Breast epithelium (tissue), 4 donors: Measurements from ENCODE around the gene HTR5A. TPM values are rescaled to one million over a fixed set of nuclear protein-coding genes. Genes with fewer than 3 reads are reported as not detected.

Experiments used
- DNase-seq, 2 donors: peaks; one replicate each; pipeline ENCODE4 v3.0.0-alpha.2; 2019; ENCODE audit warnings: low spot score in 2 of 2
- H3K27ac ChIP-seq, 2 donors: fragments of 200-600 bp; sonication (generic) in 1 of 2; one replicate each; pipeline ENCODE4 v1.5.1; 2016 to 2019; ENCODE audit warnings: mild to moderate bottlenecking in 1 of 2
- H3K27me3 ChIP-seq, 2 donors: fragments of 200-600 bp; sonication (generic) in 1 of 2; one replicate each; pipeline versions ENCODE4 v1.5.1 to v1.6.0; 2017 to 2019; ENCODE audit warnings: control low read depth in 1 of 2, mild to moderate bottlenecking in 1 of 2
- H3K36me3 ChIP-seq: fragments of 200-600 bp; one replicate; pipeline ENCODE4 v1.5.1; 2019
- H3K4me1 ChIP-seq, 2 donors: fragments of 200-600 bp; sonication (generic); one replicate each; pipeline ENCODE4 v1.5.1; 2016 to 2019; ENCODE audit warnings: control low read depth in 1 of 2
- H3K4me3 ChIP-seq, 3 donors: fragments of 200-600 bp; sonication (generic); 1 replicate in 2 of 3; 2 replicates in 1 of 3; pipeline ENCODE4 v1.5.1; 2016 to 2019; ENCODE audit warnings: mild to moderate bottlenecking in 3 of 3, moderate library complexity in 2 of 3
- H3K9me3 ChIP-seq, 2 donors: fragments of 200-600 bp; sonication (generic) in 1 of 2; one replicate each; pipeline ENCODE4 v1.5.1; 2016 to 2019; ENCODE audit warnings: control low read depth in 1 of 2
- CTCF ChIP-seq, 3 donors: fragments of 450-650 bp; IDR thresholded peaks; one replicate each; pipeline ENCODE4 v1.5.1; 2016 to 2017; ENCODE audit warnings: antibody characterized with exemption in 3 of 3, mild to moderate bottlenecking in 3 of 3, moderate library complexity in 3 of 3
- POLR2A ChIP-seq: fragments of 450-650 bp; IDR thresholded peaks from one replicate; pipeline ENCODE4 v1.6.1; 2016; ENCODE audit warnings: antibody characterized with exemption, mild to moderate bottlenecking, moderate library complexity
- POLR2AphosphoS5 ChIP-seq, 3 donors: sonication (generic); formaldehyde crosslinking; IDR thresholded peaks; one replicate each; pipeline ENCODE4 v1.6.1; 2017; ENCODE audit warnings: antibody characterized with exemption in 3 of 3
- intact Hi-C: fragments of 100-400 bp; cut with DNase I; formaldehyde crosslinking; loops from one replicate; pipeline ENCODE4 v1.15.1; 2023; ENCODE audit warnings: low total_unique reads
- total RNA-seq, 3 donors: library from RNA; depleted of rRNA; stranded (reverse); fragments of >200 nt; gene quantifications; one replicate each; pipeline ENCODE4 v1.1.0, GENCODE V29; 2016

HTR5A gene
- total RNA-seq, 3 donors from 2014 or later = not detected

- Histone ChIP-seq H3K9me3 (no peaks in the 10 kb centered on the region), H3K4me3 (no peak overlapping the region), H3K27ac (no peak overlapping the region), H3K36me3 (no peaks in the 10 kb centered on the region), H3K4me1 (no peaks in the 10 kb centered on the region), H3K27me3 (no peaks in the 10 kb centered on the region)
- no peak for DNase-seq
- intact Hi-C loops = no loop called here
- TF ChIP-seq CTCF (IDR thresholded peaks at IDR 0.05) (no peak), POLR2AphosphoS5 (IDR thresholded peaks at IDR 0.05) (no peak)
Measured at GRCh38 chr7:155131090-155131489, 61.0 kb downstream of the HTR5A start.

- H3K27ac ChIP-seq = no peak overlapping the region
- H3K4me3 ChIP-seq = no peak overlapping the region
- peaks cover 0 to 3% of the 10 kb centered on the region in 2 donors for H3K9me3 ChIP-seq
- H3K36me3 ChIP-seq = no peaks in the 10 kb centered on the region
- no peak for DNase-seq
- intact Hi-C loops = no loop called here
- TF ChIP-seq POLR2A (no peak), POLR2AphosphoS5 (IDR thresholded peaks at IDR 0.05) (no peak), CTCF (IDR thresholded peaks at IDR 0.05) (no peak)
- no peaks in the 10 kb centered on the region for H3K4me1 ChIP-seq
- no peaks in the 10 kb centered on the region for H3K27me3 ChIP-seq
Measured at GRCh38 chr7:155132431-155132830, 62.3 kb downstream of the HTR5A start.

- no peak for DNase-seq
- TF ChIP-seq CTCF (IDR thresholded peaks at IDR 0.05) (no peak), POLR2A (no peak), POLR2AphosphoS5 (IDR thresholded peaks at IDR 0.05) (no peak)
- Histone ChIP-seq H3K36me3 (no peaks in the 10 kb centered on the region), H3K4me1 (no peaks in the 10 kb centered on the region), H3K27me3 (peaks cover 0 to 14% of the 10 kb centered on the region in 2 donors), H3K27ac (no peak overlapping the region), H3K4me3 (no peak overlapping the region), H3K9me3 (peaks cover 0 to 3% of the 10 kb centered on the region in 2 donors)
- intact Hi-C loops = no loop called here
Measured at GRCh38 chr7:155136619-155137243, 66.6 kb downstream of the HTR5A start.

Other genes with a start within 250 kb of the HTR5A start
- gene PAXIP1, start 67.2 kb upstream of the HTR5A start, total RNA-seq = 10 to 100 TPM; 10.2 to 25.3 (median 14.1) TPM
- 10 to 100 TPM; 37.0 to 89.6 (median 66.0) TPM for gene INSIG1, start 227.6 kb downstream of the HTR5A start, total RNA-seq